GM23248 (cell line): ENCODE measurements around the gene KRT15. TPM values are rescaled to one million over a fixed set of nuclear protein-coding genes. Genes with fewer than 3 reads are reported as not detected.

Source experiments
- DNase-seq: peaks from one replicate; pipeline ENCODE4 v3.0.0-alpha.2; 2015
- H2AFZ ChIP-seq: fragments of 200-600 bp; sonication (generic); 2 replicates; pipeline ENCODE4 v1.6.1; 2016; ENCODE audit warnings: antibody characterized with exemption
- H3F3A ChIP-seq: fragments of 200-600 bp; sonication (generic); 2 replicates; pipeline ENCODE4 v1.6.1; 2016; ENCODE audit warnings: mild to moderate bottlenecking, antibody characterized with exemption, mixed run types; ENCODE audit not compliant: insufficient read depth
- H3K27ac ChIP-seq: fragments of 200-600 bp; sonication (generic); 2 replicates; pipeline ENCODE4 v1.5.1; 2016; ENCODE audit warnings: mild to moderate bottlenecking
- H3K27me3 ChIP-seq: fragments of 200-600 bp; sonication (generic); replicated peaks from 2 replicates; pipeline ENCODE4 v1.6.1; 2016; ENCODE audit warnings: mild to moderate bottlenecking; ENCODE audit not compliant: insufficient read depth
- H3K36me3 ChIP-seq: fragments of 200-600 bp; sonication (generic); 2 replicates; pipeline ENCODE4 v1.6.1; 2016; ENCODE audit warnings: low read depth, mild to moderate bottlenecking
- H3K4me1 ChIP-seq: fragments of 200-600 bp; sonication (generic); 2 replicates; pipeline ENCODE4 v1.6.1; 2016; ENCODE audit warnings: mild to moderate bottlenecking; ENCODE audit not compliant: insufficient read depth
- H3K4me2 ChIP-seq: fragments of 200-600 bp; sonication (generic); one replicate; pipeline ENCODE4 v1.6.1; 2016; ENCODE audit warnings: mild to moderate bottlenecking; ENCODE audit not compliant: unreplicated experiment
- H3K4me3 ChIP-seq: fragments of 200-600 bp; sonication (generic); 2 replicates; pipeline ENCODE4 v1.5.1; 2016; ENCODE audit warnings: mild to moderate bottlenecking
- H3K79me2 ChIP-seq: fragments of 200-600 bp; sonication (generic); 2 replicates; pipeline ENCODE4 v1.6.1; 2016; ENCODE audit warnings: mild to moderate bottlenecking; ENCODE audit not compliant: insufficient read depth
- H3K9ac ChIP-seq: fragments of 200-600 bp; sonication (generic); 2 replicates; pipeline ENCODE4 v1.6.1; 2016; ENCODE audit warnings: mild to moderate bottlenecking
- H3K9me2 ChIP-seq: fragments of 200-600 bp; sonication (generic); 2 replicates; pipeline ENCODE4 v1.6.1; 2016; ENCODE audit warnings: mixed run types, mild to moderate bottlenecking, moderate library complexity; ENCODE audit not compliant: insufficient read depth
- H3K9me3 ChIP-seq: fragments of 200-600 bp; sonication (generic); one replicate; pipeline ENCODE4 v1.6.1; 2017; ENCODE audit warnings: low read depth
- H4K20me1 ChIP-seq: fragments of 200-600 bp; sonication (generic); 2 replicates; pipeline ENCODE4 v1.6.0; 2016; ENCODE audit not compliant: insufficient read depth
- EZH2 ChIP-seq: fragments of 200-600 bp; sonication (generic); IDR thresholded peaks from 2 replicates; pipeline ENCODE4 v1.6.1; 2018; ENCODE audit warnings: antibody characterized with exemption, mild to moderate bottlenecking; ENCODE audit not compliant: insufficient read depth, poor library complexity, severe bottlenecking
- EZH2phosphoT487 ChIP-seq: fragments of 200-600 bp; sonication (generic); IDR thresholded peaks from 2 replicates; pipeline ENCODE4 v1.6.1; 2018; ENCODE audit warnings: antibody characterized with exemption, moderate library complexity, mild to moderate bottlenecking, low read depth; ENCODE audit not compliant: insufficient read depth
- WGBS, 2 experiments: methylation state at CpG; one replicate each; pipeline ENCODE4 v1.1.6; 2015 to 2017; ENCODE audit warnings: low lambda C conversion rate in 2 of 2, low coverage in 1 of 2; ENCODE audit errors: missing lambda C conversion rate in 2 of 2; 5-methylcytosine and 5-hydroxymethylcytosine counted together
- in situ Hi-C: fragments of 300-500 bp; cut with MboI; formaldehyde crosslinking; loops from 2 replicates; pipeline ENCODE4 v1.15.0; 2020
- polyA plus RNA-seq: library from polyadenylated mRNA; unstranded; fragments of >200 nt; fragmentation: Nextera tagmentation; extraction: Ambion mirVana; gene quantifications from 2 replicates; pipeline ENCODE4 v1.2.1, GENCODE V29; 2016
- total RNA-seq: library from RNA; depleted of rRNA; stranded (reverse); fragments of >200 nt; shearing (Covaris generic); gene quantifications from 2 replicates; pipeline ENCODE4 v1.2.3, GENCODE V29; 2014

Gene KRT15
- total and polyA plus RNA-seq, 2 experiments from 2014 or later = 0.65 to 2.3 TPM

- H3K4me3 ChIP-seq = no peak overlapping the region
- peaks cover 12% of the 10 kb centered on the region for H3K4me1 ChIP-seq
- H4K20me1 ChIP-seq = no peaks in the 10 kb centered on the region
- WGBS, 2 experiments = 47 to 54% methylated on average over 4 of the region's 4 CpGs
- H3K79me2 ChIP-seq = no peaks in the 10 kb centered on the region
- in situ Hi-C loops = no loop called here
- no peaks in the 10 kb centered on the region for H3F3A ChIP-seq
- no peaks in the 10 kb centered on the region for H3K9me3 ChIP-seq
- H2AFZ ChIP-seq = no peak overlapping the region
- no peak overlapping the region for H3K4me2 ChIP-seq
- no peaks in the 10 kb centered on the region for H3K9me2 ChIP-seq
- H3K27me3 ChIP-seq = no peaks in the 10 kb centered on the region
- DNase-seq = no peak
- no peaks in the 10 kb centered on the region for H3K36me3 ChIP-seq
- no peak overlapping the region for H3K9ac ChIP-seq
- H3K27ac ChIP-seq = no peak overlapping the region
- TF ChIP-seq EZH2 (no peak), EZH2phosphoT487 (no peak)
Measured at GRCh38 chr17:41492771-41493170, 25.9 kb downstream of the KRT15 start.

GRCh38 chr17:41492351-41492750 lies 26.3 kb downstream of the KRT15 start:
- Histone ChIP-seq H3K4me1 (peaks cover 12% of the 10 kb centered on the region), H3K79me2 (no peaks in the 10 kb centered on the region), H3K9ac (no peak overlapping the region), H3F3A (no peaks in the 10 kb centered on the region), H3K9me2 (no peaks in the 10 kb centered on the region), H3K36me3 (no peaks in the 10 kb centered on the region), H2AFZ (no peak overlapping the region), H3K4me3 (no peak overlapping the region), H4K20me1 (no peaks in the 10 kb centered on the region), H3K4me2 (no peak overlapping the region), H3K27ac (no peak overlapping the region), H3K9me3 (no peaks in the 10 kb centered on the region), H3K27me3 (no peaks in the 10 kb centered on the region)
- in situ Hi-C loops = no loop called here
- WGBS, 2 experiments = 70 to 72% methylated on average over 6 of the region's 6 CpGs
- DNase-seq = no peak
- no peak for TF ChIP-seq EZH2phosphoT487
- TF ChIP-seq EZH2 = no peak

GRCh38 chr17:41491476-41491875 lies 27.2 kb downstream of the KRT15 start:
- in situ Hi-C loops = no loop called here
- Histone ChIP-seq H3K27me3 (no peaks in the 10 kb centered on the region), H3K4me2 (no peak overlapping the region), H3K79me2 (no peaks in the 10 kb centered on the region), H3K36me3 (no peaks in the 10 kb centered on the region), H3K9me3 (no peaks in the 10 kb centered on the region), H4K20me1 (no peaks in the 10 kb centered on the region), H3K4me1 (peaks cover 11% of the 10 kb centered on the region), H2AFZ (no peak overlapping the region), H3F3A (no peaks in the 10 kb centered on the region), H3K9me2 (no peaks in the 10 kb centered on the region), H3K9ac (no peak overlapping the region), H3K27ac (no peak overlapping the region), H3K4me3 (no peak overlapping the region)
- TF ChIP-seq EZH2 (no peak), EZH2phosphoT487 (no peak)
- WGBS, 2 experiments = 52 to 76% methylated on average over 2 of the region's 2 CpGs
- no peak for DNase-seq

- in situ Hi-C loops = no loop called here
Measured at GRCh38 chr17:41490000-41490990, 28.4 kb downstream of the KRT15 start.

More at GRCh38 chr17:41490000-41490990, 28.4 kb downstream of the KRT15 start:
- no peaks in the 10 kb centered on the region for H3F3A ChIP-seq
- no peaks in the 10 kb centered on the region for H3K27me3 ChIP-seq
- no peaks in the 10 kb centered on the region for H3K36me3 ChIP-seq
- no peak overlapping the region for H3K4me2 ChIP-seq
- no peak overlapping the region for H3K4me3 ChIP-seq
- H3K9me2 ChIP-seq = no peaks in the 10 kb centered on the region
- no peaks in the 10 kb centered on the region for H3K9me3 ChIP-seq
- H3K27ac ChIP-seq = no peak overlapping the region
- TF ChIP-seq EZH2 (no peak), EZH2phosphoT487 (no peak)
- no peak overlapping the region for H2AFZ ChIP-seq
- WGBS, 2 experiments = 70 to 74% methylated on average over 10 of the region's 10 CpGs
- no peak for DNase-seq
- no peaks in the 10 kb centered on the region for H3K79me2 ChIP-seq
- H3K9ac ChIP-seq = no peak overlapping the region
- H3K4me1 ChIP-seq = peaks cover 9% of the 10 kb centered on the region
- H4K20me1 ChIP-seq = no peaks in the 10 kb centered on the region
